WERI-Rb-1 (cell line): ENCODE results near the gene BORA.
"Not testable (repeated sequence)": the region's sequence is repeated elsewhere in the genome, so short reads cannot be mapped to it uniquely, and the experiment has no call there.

ENCODE experiments used
- DNase-seq: peaks from one replicate; pipeline ENCODE4 v3.0.0-alpha.2; 2020
- H3K27ac ChIP-seq: fragments of 250-450 bp; sonication (Bioruptor Pico); 2 replicates; pipeline ENCODE4 v1.5.1; 2020; ENCODE audit warnings: mild to moderate bottlenecking, moderate library complexity
- H3K27me3 ChIP-seq: fragments of 250-450 bp; sonication (Bioruptor Pico); 2 replicates; pipeline ENCODE4 v1.5.1; 2021; ENCODE audit warnings: mild to moderate bottlenecking, low read depth, moderate library complexity; ENCODE audit not compliant: insufficient read depth, severe bottlenecking
- H3K36me3 ChIP-seq: fragments of 250-450 bp; sonication (Bioruptor Pico); 2 replicates; pipeline ENCODE4 v1.5.1; 2020; ENCODE audit warnings: mild to moderate bottlenecking, moderate library complexity
- H3K4me3 ChIP-seq: 2 replicates; pipeline ENCODE4 v1.5.1; 2011; ENCODE audit warnings: low read depth, mild to moderate bottlenecking, control low read depth, low read length
- H3K9me3 ChIP-seq: fragments of 250-450 bp; sonication (Bioruptor Pico); 2 replicates; pipeline ENCODE4 v1.5.1; 2021; ENCODE audit warnings: mild to moderate bottlenecking, moderate library complexity; ENCODE audit not compliant: severe bottlenecking
- TF ChIP-seq, protein P1 (sequence below): IDR thresholded peaks from 2 replicates; pipeline ENCODE4 v1.5.1; 2011; ENCODE audit warnings: low read depth, mild to moderate bottlenecking, control low read depth, inconsistent platforms, low read length

The BORA gene

DNA sequence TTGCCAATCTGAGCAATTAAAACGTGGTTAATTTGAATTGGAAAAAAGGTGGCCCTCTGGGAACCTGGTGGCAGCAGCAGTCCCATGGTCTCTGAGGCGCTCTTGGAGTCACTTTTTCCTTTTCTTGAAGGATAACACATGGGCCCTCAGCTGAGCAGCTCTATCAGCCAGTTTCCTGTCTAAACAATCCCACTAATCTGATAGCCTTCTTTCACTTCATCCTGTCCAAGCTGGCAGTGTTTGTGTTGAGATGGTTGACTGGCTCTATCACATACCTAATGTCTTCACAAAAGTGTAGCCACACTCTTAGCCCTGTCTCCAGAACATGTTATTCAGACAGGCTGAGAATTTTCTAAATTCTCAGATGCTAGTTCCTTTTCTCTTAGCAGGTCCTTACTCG, 10.9 kb upstream of the BORA start:
- Histone ChIP-seq H3K36me3 (peaks cover 76% of the 10 kb centered on the region), H3K27me3 (no peaks in the 10 kb centered on the region), H3K9me3 (no peaks in the 10 kb centered on the region), H3K27ac (no peak overlapping the region), H3K4me3 (no peak overlapping the region)
- TF ChIP-seq, protein P1, sequence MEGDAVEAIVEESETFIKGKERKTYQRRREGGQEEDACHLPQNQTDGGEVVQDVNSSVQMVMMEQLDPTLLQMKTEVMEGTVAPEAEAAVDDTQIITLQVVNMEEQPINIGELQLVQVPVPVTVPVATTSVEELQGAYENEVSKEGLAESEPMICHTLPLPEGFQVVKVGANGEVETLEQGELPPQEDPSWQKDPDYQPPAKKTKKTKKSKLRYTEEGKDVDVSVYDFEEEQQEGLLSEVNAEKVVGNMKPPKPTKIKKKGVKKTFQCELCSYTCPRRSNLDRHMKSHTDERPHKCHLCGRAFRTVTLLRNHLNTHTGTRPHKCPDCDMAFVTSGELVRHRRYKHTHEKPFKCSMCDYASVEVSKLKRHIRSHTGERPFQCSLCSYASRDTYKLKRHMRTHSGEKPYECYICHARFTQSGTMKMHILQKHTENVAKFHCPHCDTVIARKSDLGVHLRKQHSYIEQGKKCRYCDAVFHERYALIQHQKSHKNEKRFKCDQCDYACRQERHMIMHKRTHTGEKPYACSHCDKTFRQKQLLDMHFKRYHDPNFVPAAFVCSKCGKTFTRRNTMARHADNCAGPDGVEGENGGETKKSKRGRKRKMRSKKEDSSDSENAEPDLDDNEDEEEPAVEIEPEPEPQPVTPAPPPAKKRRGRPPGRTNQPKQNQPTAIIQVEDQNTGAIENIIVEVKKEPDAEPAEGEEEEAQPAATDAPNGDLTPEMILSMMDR = no peak
- no peak for DNase-seq

- not testable (repeated sequence) for H3K27ac ChIP-seq
Measured at GRCh38 chr13:72726185-72726584, 1.5 kb upstream of the BORA start.

GRCh38 chr13:72726726-72727416, 852 bp upstream of the BORA start:
- peak overlapping the region; percentile 84 for H3K4me3 ChIP-seq
- DNase-seq = peak; percentile 66
- peaks cover 39% of the 10 kb centered on the region for H3K36me3 ChIP-seq
- TF ChIP-seq, protein P1 = no peak
- peak overlapping the region; percentile 95 for H3K27ac ChIP-seq
- no peaks in the 10 kb centered on the region for H3K27me3 ChIP-seq
- no peaks in the 10 kb centered on the region for H3K9me3 ChIP-seq

More at GRCh38 chr13:72726185-72726584, 1.5 kb upstream of the BORA start:
- not testable (repeated sequence) for H3K27me3 ChIP-seq, H3K9me3 ChIP-seq, DNase-seq
- Histone ChIP-seq H3K4me3 (peak overlapping the region; percentile 84), H3K36me3 (peaks cover 39% of the 10 kb centered on the region)

GRCh38 chr13:72728290-72728605, 525 bp downstream of the BORA start:
- Histone ChIP-seq H3K36me3 (peaks cover 44% of the 10 kb centered on the region), H3K9me3 (no peaks in the 10 kb centered on the region), H3K27ac (peak overlapping the region; percentile 82), H3K4me3 (peak overlapping the region; percentile 84), H3K27me3 (no peaks in the 10 kb centered on the region)
- no peak for DNase-seq
- TF ChIP-seq, protein P1 = no peak

DNA sequence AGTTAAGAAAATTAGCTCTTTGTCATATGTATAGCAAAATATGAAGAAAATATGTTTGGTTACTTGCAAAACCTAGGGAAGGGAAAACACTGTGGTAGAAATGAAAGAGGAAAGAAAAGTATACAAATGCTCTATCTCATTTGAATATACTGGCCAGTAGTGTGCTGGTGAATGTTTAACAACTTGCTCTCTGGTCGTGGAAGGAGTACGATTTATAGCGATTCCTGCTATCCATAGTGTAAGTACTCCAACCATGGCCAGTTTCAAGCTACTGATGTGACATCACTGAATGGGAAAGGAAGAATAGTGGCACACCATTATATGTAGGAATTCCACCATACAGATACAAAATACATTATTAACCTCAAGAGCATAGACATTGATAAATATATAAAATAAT, 9.3 kb downstream of the BORA start:
- Histone ChIP-seq H3K27ac (no peak overlapping the region), H3K27me3 (no peaks in the 10 kb centered on the region), H3K9me3 (no peaks in the 10 kb centered on the region), H3K36me3 (peaks cover 56% of the 10 kb centered on the region), H3K4me3 (no peak overlapping the region)
- TF ChIP-seq, protein P1 = no peak
- no peak for DNase-seq

DNA sequence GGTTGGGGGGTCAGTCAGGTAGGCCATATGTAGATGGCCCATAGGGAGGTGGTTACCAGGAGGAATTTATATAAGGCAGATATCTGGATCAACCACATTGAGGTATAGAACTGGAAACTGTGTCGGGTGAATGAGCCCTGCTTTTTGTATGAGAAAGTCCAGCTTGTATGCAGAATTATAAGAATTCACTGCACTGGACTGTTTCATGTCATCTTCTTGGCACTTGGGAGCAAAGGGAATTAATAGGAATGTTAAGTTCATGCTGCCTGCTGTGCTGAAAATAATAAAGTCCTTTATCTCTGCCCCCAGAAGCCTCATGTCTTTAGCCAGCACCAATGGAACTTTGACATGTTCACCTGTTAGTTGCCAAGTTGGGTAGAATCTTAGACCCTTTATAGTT, 12.3 kb downstream of the BORA start:
- Histone ChIP-seq H3K4me3 (no peak overlapping the region), H3K9me3 (no peaks in the 10 kb centered on the region), H3K27me3 (no peaks in the 10 kb centered on the region), H3K27ac (no peak overlapping the region), H3K36me3 (peaks cover 44% of the 10 kb centered on the region)
- TF ChIP-seq, protein P1 = no peak
- no peak for DNase-seq
